ENCODE data around the gene MTNR1A. TPM values are rescaled to one million over a fixed set of nuclear protein-coding genes. Genes with fewer than 3 reads are reported as not detected.

The MTNR1A gene
- polyA plus RNA-seq, 1 donor (not counting 4 experiments of a cell fraction or from before 2014, with no cell fraction given): 0.12 TPM

DNA sequence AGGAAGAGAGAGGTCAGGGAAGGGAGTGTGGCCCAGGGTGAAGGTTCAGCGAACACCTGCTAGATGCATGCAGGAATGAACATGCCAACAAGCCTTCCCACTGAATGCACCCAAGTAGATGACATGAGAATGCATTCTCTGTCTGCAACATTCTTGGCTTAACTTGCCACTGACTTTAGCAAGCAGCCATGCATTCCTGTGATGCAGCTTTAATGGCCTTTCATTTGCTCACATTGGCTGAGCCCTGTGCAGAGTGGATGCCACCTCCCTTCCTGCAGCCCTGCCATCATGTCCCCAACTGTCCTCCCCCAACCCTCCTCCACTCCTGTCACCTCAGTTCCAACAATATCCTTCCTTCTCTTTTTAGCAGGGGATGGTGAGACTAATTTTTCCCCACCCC, 25.3 kb upstream of the MTNR1A start:
- Histone ChIP-seq H3K4me3 (ENCODE audit: control insufficient read depth in 2 of 3, extremely low read depth in 1 of 3, insufficient read depth in 2 of 3, low read depth in 1 of 3, low read length in 3 of 3) (no peak overlapping the region), H3K27me3 (ENCODE audit: control insufficient read depth, extremely low read depth, insufficient read depth, low read length) (no peaks in the 10 kb centered on the region), H4K20me1 (ENCODE audit: control insufficient read depth, extremely low read depth, insufficient read depth, low read length) (peaks cover 3% of the 10 kb centered on the region), H3K4me1 (ENCODE audit: control insufficient read depth, extremely low read depth, insufficient read depth, low read length) (no peaks in the 10 kb centered on the region), H3K27ac (ENCODE audit: control insufficient read depth, insufficient read depth, low read length) (no peak overlapping the region), H3K79me2 (ENCODE audit: control insufficient read depth, insufficient read depth, low read length) (peaks cover 5% of the 10 kb centered on the region), H3K9me3 (ENCODE audit: control insufficient read depth, low read depth, low read length) (no peaks in the 10 kb centered on the region), H3K36me3 (ENCODE audit: control insufficient read depth in 2 of 2, extremely low read depth in 1 of 2, insufficient read depth in 2 of 2, low read length in 2 of 2) (peaks cover 16% of the 10 kb centered on the region in 2 experiments), H2AFZ (ENCODE audit: control insufficient read depth, low read length) (no peak overlapping the region), H3K9me1 (ENCODE audit: control insufficient read depth, extremely low read depth, insufficient read depth, low read length) (no peaks in the 10 kb centered on the region), H3K4me2 (ENCODE audit: control insufficient read depth, extremely low read depth, insufficient read depth, low read depth, low read length) (no peak overlapping the region), H3K9ac (ENCODE audit: control insufficient read depth, extremely low read depth, insufficient read depth, low read length) (no peak overlapping the region)
- no peak for FAIRE-seq
- dilution Hi-C loops (cut with MboI; ENCODE audit: extremely low pct_ligation_motif_present, low sequenced_read_pairs): no loop called here
- DNase-seq (ENCODE audit: low read depth, low spot score): no peak
- no peak for TF ChIP-seq EZH2 (IDR thresholded peaks at IDR 0.05; ENCODE audit: low read length)
- TF ChIP-seq, protein P1, sequence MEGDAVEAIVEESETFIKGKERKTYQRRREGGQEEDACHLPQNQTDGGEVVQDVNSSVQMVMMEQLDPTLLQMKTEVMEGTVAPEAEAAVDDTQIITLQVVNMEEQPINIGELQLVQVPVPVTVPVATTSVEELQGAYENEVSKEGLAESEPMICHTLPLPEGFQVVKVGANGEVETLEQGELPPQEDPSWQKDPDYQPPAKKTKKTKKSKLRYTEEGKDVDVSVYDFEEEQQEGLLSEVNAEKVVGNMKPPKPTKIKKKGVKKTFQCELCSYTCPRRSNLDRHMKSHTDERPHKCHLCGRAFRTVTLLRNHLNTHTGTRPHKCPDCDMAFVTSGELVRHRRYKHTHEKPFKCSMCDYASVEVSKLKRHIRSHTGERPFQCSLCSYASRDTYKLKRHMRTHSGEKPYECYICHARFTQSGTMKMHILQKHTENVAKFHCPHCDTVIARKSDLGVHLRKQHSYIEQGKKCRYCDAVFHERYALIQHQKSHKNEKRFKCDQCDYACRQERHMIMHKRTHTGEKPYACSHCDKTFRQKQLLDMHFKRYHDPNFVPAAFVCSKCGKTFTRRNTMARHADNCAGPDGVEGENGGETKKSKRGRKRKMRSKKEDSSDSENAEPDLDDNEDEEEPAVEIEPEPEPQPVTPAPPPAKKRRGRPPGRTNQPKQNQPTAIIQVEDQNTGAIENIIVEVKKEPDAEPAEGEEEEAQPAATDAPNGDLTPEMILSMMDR (optimal IDR thresholded peaks at IDR 0.05 in 1 of 3, IDR thresholded peaks at IDR 0.05 in 1 of 3, conservative IDR thresholded peaks at IDR 0.05 in 1 of 3; ENCODE audit: extremely low read depth in 1 of 3, insufficient read depth in 2 of 3, low read length in 3 of 3): no peak

DNA sequence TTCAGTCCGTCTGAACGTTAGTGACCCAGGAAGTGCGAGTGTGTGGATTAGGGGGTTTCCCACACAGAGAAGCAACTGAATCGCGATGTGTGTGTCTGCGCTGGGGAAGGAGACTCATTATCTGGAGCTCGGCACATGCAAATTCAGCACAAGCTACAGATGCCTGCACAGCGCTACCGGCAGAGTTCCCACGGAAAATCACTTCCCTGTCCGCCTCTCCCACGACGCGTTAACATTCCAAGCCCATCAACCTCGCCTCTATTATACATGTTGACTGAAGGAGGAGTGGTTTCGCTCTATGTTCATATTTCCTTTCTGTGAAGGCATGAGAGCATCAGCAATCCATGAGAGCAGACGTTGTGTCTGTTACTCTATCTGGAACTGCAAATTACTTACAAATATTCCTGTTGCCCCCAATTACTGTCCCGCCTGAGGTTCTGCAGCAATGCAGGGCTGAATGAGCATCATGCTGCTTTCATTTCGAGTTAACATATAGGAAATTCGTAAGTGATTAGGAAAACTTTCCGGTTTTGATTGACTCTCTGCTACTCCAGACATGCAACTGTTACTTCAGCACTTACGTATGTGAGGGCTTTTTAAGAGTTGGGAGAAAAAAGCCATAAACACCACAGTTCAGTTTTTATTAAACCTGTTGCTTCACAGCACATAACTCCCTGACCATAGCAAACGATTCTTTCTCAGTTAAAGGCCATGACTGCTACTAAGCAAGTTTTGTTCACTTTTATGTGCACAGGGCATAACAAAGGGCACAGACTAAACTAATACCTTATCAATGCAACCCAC, 15.0 kb upstream of the MTNR1A start:
- H3K9ac ChIP-seq (ENCODE audit: control insufficient read depth, extremely low read depth, insufficient read depth, low read length): peak overlapping the region; percentile 51
- peak overlapping the region in 2 of 3 experiments; percentile 40 to 52 for H3K4me3 ChIP-seq (ENCODE audit: control insufficient read depth in 2 of 3, extremely low read depth in 1 of 3, insufficient read depth in 2 of 3, low read depth in 1 of 3, low read length in 3 of 3)
- no peaks in the 10 kb centered on the region for H4K20me1 ChIP-seq (ENCODE audit: control insufficient read depth, extremely low read depth, insufficient read depth, low read length)
- FAIRE-seq (peak; percentile 20), DNase-seq (ENCODE audit: low read depth, low spot score) (no peak)
- no peaks in the 10 kb centered on the region for H3K9me3 ChIP-seq (ENCODE audit: control insufficient read depth, low read depth, low read length)
- peak overlapping the region; percentile 90 for H3K4me2 ChIP-seq (ENCODE audit: control insufficient read depth, extremely low read depth, insufficient read depth, low read depth, low read length)
- dilution Hi-C loops (cut with MboI; ENCODE audit: extremely low pct_ligation_motif_present, low sequenced_read_pairs): no loop called here
- H3K9me1 ChIP-seq (ENCODE audit: control insufficient read depth, extremely low read depth, insufficient read depth, low read length): no peaks in the 10 kb centered on the region
- H3K27ac ChIP-seq (ENCODE audit: control insufficient read depth, insufficient read depth, low read length): no peak overlapping the region
- H2AFZ ChIP-seq (ENCODE audit: control insufficient read depth, low read length): peak overlapping the region; percentile 59
- no peaks in the 10 kb centered on the region for H3K36me3 ChIP-seq (ENCODE audit: control insufficient read depth in 2 of 2, extremely low read depth in 1 of 2, insufficient read depth in 2 of 2, low read length in 2 of 2)
- peaks cover 5% of the 10 kb centered on the region for H3K4me1 ChIP-seq (ENCODE audit: control insufficient read depth, extremely low read depth, insufficient read depth, low read length)
- H3K27me3 ChIP-seq (ENCODE audit: control insufficient read depth, extremely low read depth, insufficient read depth, low read length): no peaks in the 10 kb centered on the region
- no peaks in the 10 kb centered on the region for H3K79me2 ChIP-seq (ENCODE audit: control insufficient read depth, insufficient read depth, low read length)
- no peak for TF ChIP-seq EZH2 (IDR thresholded peaks at IDR 0.05; ENCODE audit: low read length)
- TF ChIP-seq, protein P1 (optimal IDR thresholded peaks at IDR 0.05 in 1 of 3, IDR thresholded peaks at IDR 0.05 in 1 of 3, conservative IDR thresholded peaks at IDR 0.05 in 1 of 3; ENCODE audit: extremely low read depth in 1 of 3, insufficient read depth in 2 of 3, low read length in 3 of 3): no peak

Measured in keratinocyte (primary cell).